Hindlimb muscle (tissue), 1 donor: ENCODE measurements around the gene RNASET2. TPM values are rescaled to one million over a fixed set of nuclear protein-coding genes. Genes with fewer than 3 reads are reported as not detected.
"Not testable (repeated sequence)": the region's sequence is repeated elsewhere in the genome, so short reads cannot be mapped to it uniquely, and the experiment has no call there.

Experiments used
- DNase-seq: peaks from one replicate; pipeline ENCODE4 v3.0.0-alpha.2; 2013
- polyA plus RNA-seq: library from polyadenylated mRNA; unstranded; fragments of 120-200 nt; gene quantifications from one replicate; pipeline ENCODE4 v1.2.1, GENCODE V29; 2013; ENCODE audit not compliant: insufficient read length

The RNASET2 gene
- polyA plus RNA-seq, 1 donor: 21.6 TPM

DNA sequence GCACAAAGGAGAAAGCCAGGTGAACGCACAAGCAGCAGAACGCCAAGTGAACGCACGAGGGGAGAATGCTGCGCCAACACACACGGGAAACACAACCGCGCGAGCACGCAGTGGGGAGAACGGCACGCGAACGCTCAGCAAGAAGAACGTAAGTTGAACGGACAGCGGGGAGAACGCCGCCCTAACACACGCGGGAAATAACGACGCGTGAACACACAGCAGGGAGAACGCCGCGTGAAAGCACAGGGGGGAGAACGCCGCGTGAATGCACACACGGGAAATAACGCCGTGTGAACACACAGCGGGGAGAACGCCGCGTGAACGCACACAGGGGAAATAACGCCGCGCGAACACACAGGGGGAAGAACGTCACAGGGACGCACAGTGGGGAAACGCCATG, 54.7 kb downstream of the RNASET2 start:
- no peak for DNase-seq

DNA sequence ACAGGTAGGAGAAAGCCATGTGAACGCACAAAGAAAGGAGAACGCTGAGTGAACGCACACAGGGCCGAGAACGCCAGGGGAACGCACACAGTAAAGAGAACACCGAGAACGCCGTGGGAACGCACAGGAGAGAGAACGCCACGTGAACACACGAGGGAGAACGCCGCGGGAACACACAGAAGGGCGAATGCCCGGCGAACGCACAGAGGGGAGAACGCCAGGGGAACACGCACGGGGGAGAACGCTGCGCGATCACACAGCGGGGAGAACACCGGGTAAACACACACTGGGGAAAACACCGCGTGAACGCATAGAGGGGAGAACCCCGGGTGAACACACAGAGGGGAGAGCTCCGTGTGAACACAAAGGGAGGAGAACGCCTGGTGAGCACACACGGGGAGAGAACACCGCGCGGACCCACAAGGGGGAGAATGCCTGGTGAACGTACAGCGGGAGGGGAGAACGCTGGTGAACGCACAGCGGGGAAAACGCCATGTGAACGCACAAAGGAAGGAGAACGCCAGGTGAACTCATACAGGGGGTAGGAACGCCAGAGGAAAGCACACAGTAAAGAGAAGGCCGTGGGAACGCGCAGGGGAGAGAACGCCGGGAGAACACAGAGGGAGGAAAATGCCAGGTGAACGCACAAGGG, 55.3 kb downstream of the RNASET2 start:
- DNase-seq: no peak

DNA sequence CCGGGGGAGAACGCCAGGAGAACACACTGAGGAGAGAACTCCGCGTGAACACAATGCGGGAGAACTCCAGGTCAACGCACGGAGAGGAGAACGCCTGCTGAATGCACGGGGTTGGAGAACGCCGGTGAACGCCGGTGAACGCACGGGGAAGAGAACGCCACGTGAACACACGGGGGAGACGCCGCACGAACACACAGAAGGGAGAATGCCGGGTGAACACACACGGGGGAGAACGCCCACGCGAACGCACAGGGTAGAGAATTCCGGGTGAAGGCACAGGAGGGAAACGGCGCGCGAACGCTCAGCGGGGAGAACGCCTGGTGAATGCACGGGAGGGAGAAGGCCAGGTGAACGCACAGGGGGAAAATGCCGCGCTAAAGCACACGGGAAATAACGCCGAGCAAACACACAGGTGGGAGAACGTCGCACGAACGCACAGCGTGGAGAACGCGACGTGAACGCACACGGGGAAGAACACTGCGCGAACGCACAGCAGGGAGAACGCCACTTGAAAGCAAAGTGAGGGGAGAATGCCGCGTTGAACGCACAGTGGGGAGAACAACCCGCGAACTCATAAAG, 56.1 kb downstream of the RNASET2 start:
- no peak for DNase-seq

DNA sequence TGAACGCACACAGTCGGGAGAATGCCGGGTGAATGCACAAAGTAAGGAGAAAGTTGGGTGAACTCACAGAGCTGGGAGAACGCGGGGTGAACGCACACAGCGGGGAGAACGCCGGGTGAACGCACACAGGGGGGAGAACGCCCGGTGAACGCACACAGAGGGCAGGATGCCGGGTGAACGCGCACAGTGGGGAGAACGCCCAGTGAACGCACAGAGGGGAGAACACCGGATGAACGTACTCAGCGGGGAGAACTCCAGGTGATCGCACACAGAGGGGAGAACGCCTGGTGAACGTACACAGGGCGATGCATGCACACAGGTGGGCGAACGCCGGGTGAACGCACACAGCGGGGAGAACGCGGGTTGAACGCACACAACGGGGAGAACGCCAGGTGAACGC, 57.4 kb downstream of the RNASET2 start:
- DNase-seq: no peak

DNA sequence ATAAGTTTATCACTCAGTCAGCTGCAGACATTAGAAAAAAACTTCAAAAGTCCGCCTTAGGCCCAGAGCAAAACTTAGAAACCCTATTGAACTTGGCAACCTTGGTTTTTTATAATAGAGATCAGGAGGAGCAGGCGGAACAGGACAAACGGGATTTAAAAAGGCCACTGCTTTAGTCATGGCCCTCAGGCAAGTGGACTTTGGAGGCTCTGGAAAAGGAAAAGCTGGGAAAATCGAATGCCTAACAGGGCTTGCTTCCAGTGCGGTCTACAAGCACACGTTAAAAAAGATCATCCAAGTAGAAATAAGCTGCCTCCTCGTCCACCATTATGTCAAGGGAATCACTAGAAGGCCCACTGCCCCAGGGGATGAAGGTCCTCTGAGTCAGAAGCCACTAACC, 61.7 kb downstream of the RNASET2 start:
- not testable (repeated sequence) for DNase-seq

DNA sequence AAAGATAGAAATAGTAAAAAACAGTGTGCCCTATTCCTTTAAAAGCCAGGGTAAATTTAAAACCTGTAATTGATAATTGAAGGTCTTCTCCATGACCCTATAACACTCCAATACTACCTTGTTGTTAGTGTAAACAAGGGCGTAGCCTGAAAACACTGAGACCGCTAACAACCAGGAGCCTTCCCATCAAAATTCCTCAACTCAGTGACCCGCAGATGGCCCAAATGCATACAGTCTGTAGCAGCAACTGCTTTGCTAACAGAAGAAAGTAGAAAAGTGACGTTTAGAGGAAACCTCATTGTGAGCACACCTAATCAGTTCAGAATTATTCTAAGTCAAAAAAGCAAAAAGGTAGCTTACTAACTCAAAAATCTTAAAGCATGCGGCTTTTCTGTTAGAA, 63.9 kb downstream of the RNASET2 start:
- DNase-seq: not testable (repeated sequence)

DNA sequence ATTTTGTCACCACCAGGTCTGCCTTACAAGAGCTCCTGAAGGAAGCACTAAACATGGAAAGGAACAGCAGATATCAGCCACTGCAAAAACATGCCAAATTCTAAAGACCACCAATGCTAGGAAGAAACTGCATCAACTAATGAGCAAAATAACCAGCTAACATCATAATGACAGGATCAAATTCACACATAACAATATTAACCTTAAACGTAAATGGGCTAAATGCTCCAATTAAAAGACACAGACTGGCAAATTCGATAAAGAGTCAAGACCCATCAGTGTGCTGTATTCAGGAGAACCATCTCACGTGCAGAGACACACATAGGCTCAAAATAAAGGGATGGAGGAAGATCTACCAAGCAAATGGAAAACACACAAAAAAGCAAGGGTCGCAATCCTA, 69.6 kb downstream of the RNASET2 start:
- DNase-seq: not testable (repeated sequence)

DNA sequence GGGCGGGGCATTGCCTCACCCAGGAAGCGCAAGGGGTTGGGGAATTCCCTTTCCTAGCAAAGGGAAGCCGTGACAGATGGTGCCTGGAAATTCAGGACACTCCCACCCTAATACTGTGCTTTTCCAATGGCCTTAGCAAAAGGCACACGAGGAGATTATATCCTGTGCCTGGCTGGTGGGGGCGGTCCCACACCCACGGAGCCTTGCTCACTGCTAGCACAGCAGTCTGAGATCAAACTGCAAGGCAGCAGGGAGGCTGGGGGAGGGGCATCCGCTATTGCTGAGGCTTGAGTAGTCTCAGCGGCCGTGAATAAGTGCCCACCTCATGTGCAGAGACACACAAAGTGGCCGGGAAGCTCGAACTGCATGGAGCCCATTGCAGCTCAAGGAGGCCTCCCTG, 71.4 kb downstream of the RNASET2 start:
- not testable (repeated sequence) for DNase-seq

DNA sequence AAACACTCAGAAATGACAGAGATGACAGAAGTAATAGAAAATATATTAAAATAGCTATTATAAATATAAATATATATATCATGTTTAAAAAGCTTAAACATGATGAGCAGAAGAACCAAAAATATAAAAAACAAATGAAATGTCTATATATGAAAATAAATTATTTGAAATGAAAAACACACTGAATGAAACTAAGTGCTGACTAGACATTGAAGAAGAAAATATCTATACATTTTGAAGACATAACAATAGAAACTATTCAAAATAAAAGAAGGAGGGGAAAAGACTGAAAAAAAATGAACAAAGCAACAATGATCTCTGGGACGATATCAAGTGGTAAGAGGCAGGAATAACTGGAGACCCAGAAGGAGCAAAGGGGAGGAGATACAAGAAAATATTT, 76.8 kb downstream of the RNASET2 start:
- DNase-seq: no peak

Other genes starting within 250 kb of the RNASET2 start
- 14.3 TPM for gene CEP43, start 42.8 kb upstream of the RNASET2 start, polyA plus RNA-seq
- gene CCR6, start 166.5 kb upstream of the RNASET2 start, polyA plus RNA-seq: not detected
- not detected for gene GPR31, start 201.4 kb upstream of the RNASET2 start, polyA plus RNA-seq